ENCODE results near the gene AFF1.
"Not testable (repeated sequence)": the region's sequence is repeated elsewhere in the genome, so short reads cannot be mapped to it uniquely, and the experiment has no call there.

AFF1 gene

DNA sequence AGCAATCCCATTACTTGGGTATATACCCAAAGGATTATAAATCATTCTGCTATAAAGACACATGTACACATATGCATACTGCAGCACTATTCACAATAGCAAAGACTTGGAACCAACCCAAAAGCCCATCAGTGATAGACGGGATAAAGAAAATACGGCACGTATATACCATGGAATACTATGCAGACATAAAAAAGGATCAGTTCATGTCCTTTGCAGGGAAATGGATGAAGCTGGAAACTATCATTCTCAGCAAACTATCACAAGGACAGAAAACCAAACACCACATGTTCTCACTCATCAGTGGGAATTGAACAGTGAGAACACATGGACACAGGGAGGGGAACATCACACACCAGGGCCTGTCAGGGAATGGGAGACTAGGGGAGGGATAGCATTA is 54.8 kb downstream of the AFF1 start:
- not testable (repeated sequence) for DNase-seq

DNA sequence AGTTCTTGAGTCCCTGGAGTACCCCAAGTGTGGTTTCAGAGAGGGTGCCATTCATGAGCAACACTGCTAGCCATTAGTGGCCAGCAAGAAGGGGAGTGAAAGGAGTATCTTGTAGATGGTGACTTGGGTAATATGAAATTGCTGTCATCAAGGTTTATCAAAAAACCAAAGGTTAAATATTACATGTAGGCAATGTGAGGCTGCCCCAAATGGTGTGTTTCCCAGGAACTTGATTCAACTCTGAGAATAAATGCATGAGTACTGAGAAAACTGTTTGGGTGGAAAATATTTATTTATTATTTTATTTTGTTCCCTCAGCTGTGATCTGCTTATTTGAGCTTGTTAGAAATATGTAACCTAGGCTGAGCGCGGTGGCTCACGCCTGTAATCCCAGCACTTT is 55.7 kb downstream of the AFF1 start:
- DNase-seq, result no peak

DNA sequence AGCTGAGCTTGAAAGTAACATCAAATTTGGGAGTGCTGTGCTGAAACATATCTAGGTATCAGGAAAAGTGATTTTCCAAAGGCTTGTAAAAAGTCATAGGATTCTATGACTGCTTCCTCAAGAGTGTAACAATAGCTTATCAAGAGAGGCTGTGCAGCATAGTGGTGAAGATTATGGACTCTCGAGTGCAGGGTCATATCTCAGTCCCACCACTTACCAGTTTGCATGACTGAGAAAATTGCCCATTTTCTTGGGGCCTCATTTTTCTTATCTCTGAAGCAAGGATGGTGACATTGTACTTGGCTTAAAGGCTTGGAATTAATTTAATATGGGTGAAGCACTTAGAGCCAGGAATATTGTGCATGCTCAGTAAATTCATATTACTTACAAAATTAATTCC is 57.2 kb downstream of the AFF1 start:
- DNase-seq, result no peak

DNA sequence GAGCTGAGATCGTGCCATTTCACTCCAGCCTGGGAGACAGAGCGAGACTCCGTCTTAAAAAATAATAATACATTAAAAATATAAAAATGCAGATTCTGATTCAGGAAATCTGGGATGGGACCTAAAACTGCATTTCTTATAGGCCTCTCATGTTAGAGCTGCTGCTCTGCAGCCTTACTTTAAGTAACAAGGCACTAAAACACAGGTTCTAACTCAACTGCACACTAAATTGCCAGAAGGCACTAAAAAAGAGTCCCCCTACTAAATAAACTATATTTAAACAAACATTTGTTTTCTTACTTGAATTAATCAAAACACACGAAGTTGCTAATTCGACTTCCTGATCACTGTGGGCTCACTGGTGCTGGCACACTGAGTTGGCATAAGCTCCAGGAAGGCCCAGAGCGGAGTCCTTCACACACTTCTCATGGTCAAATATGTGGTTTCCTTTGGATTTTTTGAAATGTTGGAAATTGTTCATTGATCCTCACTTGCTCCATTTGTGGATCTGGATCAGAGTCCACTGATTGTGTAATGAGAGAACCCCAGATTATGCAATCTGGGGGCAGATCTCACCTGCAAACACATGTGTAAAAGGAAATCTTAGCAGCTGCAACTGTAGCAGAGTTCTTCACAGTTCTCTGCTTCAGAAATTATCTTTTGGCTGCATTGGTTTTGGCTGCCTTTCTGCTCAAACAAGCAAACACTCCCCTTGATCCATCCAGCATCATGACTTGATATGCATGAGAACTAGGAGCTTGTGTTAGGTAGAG is 59.3 kb downstream of the AFF1 start:
- no peak for DNase-seq

DNA sequence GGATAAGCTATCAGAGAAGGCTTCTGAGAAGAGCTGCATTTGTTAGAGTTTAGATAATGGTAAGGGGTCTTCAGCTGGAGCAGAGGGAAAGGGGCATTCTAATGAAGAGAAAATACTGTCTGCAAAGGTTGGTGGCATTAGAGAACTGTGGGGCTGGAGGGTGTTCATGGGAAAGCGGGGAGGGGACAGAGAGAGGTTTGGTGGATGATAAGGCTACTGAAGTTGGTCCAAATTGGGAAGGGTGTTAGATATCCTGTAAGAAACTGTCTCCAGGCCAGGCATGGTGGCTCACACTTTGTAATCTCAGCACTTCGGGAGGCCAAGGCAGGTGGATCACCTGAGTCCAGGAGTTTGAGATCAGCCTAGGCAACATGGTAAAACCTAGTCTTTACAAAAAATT is 59.9 kb downstream of the AFF1 start:
- no peak for DNase-seq

DNA sequence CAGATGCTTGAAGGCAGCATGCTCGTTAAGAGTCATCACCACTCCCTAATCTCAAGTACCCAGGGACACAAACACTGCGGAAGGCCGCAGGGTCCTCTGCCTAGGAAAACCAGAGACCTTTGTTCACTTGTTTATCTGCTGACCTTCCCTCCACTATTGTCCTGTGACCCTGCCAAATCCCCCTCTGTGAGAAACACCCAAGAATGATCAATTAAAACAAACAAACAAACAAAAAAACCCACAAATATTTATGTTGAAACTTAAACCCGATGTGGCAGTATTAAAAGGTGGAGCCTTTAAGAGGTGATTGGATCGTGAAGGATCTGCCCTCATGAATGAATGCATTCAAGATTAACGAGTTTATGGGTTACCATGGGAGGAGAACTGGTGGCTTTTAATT is 61.7 kb downstream of the AFF1 start:
- DNase-seq, result not testable (repeated sequence)

DNA sequence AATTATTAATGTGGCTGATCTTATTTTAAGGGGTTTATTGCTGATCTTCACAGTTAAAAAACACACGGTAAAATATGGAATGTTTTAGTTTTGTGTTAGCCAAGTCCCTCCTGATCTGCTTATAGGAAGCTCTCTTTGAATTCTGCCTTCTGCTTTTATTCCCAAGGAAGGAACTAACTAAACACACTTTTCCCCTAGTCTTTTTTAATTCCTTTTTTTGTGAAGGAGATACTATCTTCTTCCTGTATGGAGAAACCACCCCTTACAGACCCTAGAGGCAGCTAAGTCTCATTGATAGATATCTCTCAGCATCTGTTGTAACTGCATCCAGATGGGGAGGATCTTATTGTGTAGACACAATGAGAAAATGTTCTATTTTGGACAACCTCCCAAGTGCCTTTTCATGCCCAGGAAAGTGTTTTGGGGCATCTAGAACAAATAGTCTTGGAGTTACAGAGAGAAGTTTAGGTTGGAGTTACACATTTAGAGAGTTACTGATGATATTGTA is 64.4 kb downstream of the AFF1 start:
- DNase-seq, result no peak

DNA sequence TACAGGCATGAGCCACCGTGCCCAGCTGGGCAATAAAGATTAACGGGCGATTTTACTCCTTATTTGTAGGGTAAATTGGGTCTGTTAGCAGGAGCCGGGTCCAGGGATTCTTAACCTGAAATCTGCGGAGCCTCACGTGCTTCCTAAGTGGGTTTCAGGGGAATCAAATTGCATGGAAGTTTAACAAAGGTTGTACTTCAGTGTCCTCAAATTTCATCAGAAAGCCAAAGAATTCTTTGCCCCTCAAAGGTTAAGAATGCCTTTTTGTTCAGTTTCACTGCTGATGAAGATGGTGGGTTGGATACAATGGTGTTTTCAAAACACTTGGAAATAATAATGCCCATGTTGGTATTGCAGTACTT is 67.9 kb downstream of the AFF1 start:
- no peak for DNase-seq

DNA sequence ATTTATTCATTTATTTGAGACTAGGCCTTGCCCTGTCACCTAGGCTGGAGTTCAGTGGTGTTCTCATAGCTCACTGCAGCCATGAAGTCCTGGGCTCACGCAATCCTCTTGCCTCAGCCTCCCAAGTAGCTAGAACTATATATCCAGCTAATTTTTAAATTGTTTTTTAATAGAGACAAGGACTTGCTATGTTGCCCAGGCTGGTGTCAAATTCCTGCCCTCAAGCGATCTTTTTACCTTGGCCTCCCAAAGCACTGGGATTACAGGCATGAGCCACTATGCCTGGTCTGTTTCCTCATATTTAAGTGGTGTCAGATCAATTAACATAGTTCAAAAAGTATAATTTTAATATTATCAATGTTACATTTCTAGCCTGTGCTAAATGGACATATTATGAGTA is 68.5 kb downstream of the AFF1 start:
- no peak for DNase-seq

DNA sequence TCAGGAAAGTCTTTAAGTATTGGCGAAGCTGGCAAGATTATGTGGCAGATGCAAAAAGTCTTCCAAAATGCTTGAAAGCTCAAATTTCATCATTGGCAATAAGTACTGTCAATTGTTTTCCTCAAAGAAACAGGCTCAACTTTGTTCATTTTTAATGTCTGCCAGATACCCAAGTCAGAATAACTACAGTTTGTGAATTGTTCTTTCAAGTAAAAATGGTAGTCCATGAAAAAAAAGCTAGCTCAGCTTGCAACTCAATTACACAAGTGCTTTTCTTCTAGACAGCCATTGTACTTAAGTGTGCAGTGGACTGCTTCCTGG is 70.5 kb downstream of the AFF1 start:
- DNase-seq, result no peak

DNA sequence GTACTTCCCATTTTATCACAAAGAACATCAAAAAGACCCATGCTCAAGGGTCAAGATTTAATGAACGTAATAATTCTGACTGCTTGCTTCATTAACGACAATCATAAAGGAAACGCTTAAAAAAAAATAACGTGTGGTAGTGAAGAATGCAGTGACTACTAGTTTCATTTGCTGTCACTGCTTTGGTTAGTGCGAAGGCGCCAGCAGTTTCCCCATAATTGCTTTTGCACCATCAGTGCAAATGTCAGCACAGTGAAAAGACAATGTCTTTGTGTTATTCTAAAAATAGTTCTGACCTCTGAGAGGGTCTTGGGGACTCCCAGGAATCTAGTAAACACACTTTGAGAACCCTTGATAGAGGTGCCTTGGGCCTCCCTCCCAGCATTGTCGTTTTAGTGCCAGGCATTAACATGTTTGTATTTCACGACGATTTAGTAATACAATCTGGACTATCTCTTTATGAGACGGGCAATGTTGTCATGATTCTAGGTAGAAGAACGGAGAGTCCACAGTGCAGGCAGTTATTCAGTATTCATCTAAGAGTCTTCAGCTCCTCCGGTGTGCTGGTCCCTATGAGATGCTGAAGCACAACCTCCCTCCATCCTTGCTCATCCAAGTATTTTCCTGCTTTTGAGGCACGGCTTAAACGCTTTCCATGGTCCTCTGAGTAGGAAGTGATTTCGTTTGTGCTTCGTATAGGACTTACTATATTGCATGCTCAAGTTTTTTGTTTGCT is 71.0 kb downstream of the AFF1 start:
- peak; percentile 75 for DNase-seq

DNA sequence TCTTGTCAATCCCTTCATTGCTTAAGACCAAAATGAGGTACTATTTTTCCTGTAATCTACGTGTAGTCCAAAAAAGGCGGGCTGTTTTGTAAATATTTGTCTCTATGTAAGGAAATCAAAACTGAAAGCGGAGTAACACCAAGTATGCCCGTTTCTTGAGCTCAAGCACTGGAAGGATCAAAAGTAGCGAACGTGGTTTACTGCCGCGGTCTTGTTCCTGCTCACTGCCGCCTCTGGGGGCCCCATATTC is 71.5 kb downstream of the AFF1 start:
- no peak for DNase-seq

DNA sequence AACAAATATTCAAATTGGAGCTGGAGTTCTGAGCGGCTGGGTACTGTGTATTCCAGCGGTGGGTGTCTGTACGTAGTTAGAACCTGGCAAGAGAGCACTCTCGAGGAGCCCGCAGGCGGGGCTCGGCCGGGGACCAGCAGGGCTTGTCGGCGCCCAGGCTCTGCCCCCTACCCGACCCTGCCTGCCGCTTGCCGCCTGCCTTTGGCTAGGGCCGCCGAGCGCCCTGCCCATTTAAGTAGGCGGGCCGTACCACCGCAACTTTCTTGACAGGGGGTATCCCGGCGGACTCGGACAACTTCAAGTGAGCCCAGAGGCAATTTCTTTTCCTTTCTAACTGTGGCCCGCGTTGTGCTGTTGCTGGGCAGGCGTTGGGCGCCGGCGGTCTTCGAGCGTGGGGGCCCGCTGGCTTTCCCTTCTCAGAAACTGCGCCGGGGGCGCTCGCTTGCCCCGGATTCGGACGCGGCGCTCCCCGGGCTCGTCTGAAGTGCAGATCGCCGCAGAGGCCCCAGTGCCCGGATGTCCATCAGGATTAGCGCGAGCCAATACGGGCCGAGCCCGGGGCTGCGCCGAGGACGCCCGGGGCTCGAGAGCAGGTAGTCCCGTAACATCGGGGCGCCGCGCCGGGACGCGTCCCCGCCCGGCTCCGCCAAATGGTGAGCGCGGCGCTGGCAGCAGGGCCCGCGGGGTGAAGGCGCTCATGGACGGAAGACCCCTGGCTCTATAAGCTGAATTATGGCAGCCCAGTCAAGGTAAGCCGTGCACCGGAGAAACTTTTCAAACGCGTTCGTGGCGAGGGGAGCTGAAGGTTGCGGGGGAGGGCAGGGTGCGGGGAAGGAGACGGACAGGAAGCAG is 72.1 kb downstream of the AFF1 start:
- DNase-seq, result peak; percentile 93

DNA sequence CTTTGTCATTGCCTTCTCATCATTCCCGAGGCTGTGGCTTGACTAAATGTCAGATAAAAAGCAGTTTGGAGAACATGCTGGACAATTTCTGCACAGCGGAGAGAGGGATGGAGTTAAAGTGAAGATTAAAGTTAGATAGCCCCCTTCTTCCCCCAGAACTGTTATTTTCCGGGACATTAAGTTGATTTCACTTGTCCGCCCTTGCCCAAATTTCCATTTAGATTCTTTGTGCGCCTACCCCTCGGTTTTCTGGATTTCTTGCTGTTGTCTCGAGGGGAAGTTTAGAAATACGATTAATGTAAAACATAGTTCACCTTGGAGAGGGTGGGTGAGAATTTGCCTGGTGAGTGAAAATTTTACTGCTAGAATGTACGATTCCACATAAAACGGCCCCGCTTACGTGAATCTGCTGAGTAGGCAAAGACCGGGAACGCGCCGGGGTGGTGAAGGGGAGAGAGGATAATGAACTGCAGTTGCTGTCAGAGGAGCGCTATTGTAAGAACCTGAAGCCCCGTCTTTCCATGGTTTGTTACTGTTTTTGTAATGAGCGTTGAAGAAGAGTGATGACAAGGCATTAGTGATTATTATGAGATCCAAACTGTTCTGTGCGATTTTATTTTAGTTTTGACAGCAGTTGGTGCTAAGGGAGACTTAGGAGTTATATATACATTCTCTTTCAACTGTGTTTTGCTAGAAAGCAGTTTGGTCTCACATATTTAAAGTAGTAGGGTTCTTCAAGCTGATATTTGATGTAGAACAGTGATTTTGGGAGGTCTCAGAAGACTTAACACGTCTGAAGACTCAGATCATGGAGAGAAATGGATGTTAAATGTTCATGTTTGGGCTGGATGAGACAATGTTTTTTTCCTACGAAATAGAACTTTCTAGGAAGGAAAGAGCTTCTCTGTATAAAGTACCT is 73.0 kb downstream of the AFF1 start:
- DNase-seq, result peak; percentile 51

DNA sequence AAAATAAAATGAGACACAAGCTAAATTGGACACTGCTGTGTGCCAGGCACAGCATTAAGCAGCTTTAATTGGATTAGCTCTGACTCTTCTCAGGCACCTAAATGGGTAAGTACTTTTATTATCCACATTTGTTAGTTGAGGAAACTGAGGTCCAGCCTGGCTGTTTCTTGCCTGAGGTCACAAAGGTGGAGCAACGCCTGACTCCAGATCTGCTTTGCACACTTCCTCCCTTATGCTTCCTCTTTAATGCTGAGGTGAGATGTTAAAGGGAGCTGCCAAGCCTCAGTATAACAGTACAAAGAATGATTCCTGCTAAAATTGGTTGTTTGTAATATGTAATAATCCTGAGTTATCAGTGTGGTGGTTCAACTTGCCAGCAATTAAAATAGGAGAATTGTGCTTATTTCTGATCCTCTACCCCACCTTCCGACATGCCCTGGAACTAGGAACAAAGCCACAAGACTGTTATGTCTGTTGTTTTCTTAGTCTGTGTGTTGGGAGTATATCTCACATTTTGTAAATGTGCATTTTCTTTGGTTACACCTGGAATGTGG is 74.4 kb downstream of the AFF1 start:
- DNase-seq, result peak; percentile 19

DNA sequence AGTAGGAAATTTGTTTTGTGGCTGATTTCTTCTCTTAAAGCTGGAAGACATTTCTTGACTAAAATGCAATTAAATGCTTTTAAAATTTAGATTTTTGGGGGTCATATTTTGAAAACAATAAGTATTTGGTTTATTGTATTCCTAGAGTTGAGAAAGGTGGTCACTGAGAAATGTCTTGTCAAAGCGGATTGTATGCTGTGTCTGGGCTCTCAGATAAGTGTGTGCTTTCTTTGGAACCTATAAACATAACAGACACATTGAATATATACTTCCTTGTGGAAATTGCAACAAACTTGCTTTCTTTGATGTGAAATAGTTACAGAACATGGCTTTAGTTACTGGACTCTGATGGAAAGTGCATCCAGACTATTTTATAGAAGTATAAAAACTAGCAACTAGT is 75.4 kb downstream of the AFF1 start:
- DNase-seq, result no peak

DNA sequence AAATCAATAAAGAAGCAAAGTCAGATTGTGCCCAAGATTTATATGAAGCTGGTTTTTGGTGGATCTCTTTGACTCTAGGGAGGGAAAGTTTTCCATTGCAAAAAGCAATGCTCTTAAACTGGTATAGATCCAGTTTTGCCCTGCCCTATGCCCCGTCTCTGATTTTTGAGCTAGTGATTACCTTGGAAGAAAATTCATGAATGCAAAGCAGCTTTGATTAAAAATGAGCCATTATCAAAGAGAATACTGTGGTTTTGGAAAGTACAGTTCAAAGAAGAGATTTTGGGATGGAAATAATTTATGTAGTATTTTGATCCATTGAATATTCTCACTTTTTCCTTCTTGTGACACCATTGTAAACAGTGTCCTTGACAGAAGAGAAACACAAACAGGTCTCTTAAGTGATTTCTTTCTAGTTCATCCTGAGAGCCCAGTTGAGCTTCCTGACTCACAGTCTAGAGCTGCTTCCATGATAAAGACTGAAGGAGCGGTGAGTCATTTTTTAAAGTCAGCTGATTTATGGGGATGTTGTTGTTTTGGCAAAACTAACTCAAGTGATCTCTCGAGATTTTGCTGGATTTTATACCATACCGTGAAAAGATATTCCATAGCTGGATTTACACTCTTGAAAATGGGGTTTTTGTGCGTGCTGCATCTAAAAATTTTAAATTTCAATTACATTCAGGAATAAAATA is 76.7 kb downstream of the AFF1 start:
- peak; percentile 13 for DNase-seq

DNA sequence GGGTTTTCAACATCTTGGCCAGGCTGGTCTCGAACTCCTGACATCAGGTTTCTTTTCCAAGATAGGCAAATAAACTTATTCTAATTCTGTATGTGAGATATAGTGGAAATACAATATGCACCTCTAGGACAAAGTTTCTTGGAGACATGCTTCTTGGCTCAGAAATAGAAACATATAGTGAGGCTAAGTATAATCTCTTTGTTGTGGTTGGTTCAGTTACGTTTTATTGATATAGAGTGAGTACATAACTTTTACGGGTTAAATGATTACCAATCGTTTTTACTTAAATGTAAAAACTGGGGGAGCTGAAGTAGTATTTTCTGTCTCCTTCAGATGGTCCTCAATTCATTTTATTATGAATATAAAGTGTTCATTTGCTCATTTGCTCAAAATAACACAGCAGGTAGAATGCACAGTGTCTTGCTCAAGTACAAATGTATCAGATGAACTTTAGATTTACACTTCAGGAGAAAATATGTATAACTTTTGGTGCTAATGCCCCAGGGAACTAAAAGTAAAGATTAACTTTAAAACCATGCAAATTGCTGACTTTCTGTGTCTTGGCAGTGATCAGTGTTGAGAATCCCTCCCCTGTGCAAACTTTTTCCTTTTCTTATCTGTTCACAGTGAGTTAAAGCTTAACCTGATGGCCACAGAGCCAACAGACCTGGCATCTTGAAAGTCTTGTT is 77.6 kb downstream of the AFF1 start:
- DNase-seq, result no peak

DNA sequence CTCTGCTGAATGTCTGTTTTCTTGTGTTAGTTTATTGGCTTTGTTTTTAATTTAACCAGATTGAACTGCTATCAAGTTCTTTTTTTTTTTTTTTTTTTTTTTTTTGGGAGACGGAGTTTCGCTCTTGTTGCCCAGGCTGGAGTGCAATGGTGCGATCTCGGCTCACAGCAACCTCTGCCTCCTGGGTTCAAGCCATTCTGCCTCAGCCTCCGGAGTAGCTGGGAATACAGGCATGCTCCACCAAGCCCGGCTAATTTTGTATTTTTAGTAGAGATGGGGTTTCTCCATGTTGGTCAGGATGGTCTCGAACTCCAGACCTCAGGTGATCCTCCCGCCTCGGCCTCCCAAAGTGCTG is 78.1 kb downstream of the AFF1 start:
- not testable (repeated sequence) for DNase-seq

DNA sequence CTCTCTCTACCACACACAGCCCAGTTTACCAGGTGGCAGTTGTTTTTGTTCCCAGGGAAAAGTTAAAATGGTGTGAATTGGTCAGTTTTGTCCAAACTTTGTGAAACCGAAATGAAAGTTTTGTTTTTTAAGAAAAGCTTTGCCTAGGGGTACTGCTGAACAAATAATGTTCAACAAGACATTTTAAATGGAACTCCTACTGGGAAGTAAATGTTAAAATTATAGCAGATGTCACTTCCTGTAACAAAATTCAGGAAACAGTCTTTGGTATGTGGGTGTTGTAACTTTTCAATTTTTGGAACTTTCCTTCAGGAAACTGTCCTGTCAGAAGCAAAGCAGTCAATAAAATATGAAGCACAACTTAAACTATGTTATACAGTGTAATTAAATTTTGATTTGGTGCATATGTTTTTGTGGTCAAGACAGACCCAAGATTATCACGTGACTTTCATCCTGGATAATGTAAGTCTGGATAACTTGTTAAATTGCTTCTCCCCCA is 79.5 kb downstream of the AFF1 start:
- DNase-seq, result no peak

DNA sequence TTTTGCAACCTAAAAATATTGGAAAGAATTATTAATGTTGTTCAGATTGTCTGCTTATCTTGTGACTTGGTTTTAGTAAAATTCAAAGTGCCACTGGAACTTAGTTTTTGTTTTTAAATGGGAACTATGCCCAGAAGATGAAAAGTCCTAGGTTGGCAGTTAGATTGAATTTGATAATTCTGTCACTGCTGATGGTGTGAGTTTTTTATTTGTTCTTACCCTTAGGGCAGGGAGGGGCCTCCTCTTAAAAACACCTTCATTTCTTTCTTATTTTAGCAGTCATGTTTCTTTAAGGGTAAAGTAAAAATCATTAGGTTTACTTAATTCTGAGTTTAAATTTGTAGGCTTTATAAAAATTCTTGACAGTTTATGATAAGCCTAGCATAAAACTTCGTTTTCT is 80.6 kb downstream of the AFF1 start:
- no peak for DNase-seq
